Right ventricle myocardium superior (tissue), 1 donor: ENCODE measurements around the gene ADGRF4. TPM values are rescaled to one million over a fixed set of nuclear protein-coding genes. Genes with fewer than 3 reads are reported as not detected.
"Not testable (repeated sequence)": the region's sequence is repeated elsewhere in the genome, so short reads cannot be mapped to it uniquely, and the experiment has no call there.

Source experiments
- ATAC-seq: fragments of 200-7000 bp; cut with Tn5 transposase; one replicate; pipeline ENCODE4 v1.9.1; 2020; ENCODE audit warnings: mild to moderate bottlenecking; ENCODE audit not compliant: poor library complexity
- DNase-seq: peaks from one replicate; pipeline ENCODE4 v3.0.0-alpha.2; 2020
- intact Hi-C: fragments of 100-400 bp; cut with DNase I; formaldehyde crosslinking; loops from one replicate; pipeline ENCODE4 v1.11.2; 2022
- total RNA-seq: library from RNA; stranded (reverse); fragmentation: NEBNext Ultra II Directional; extraction: Animal tissue kit (Norgen Biotek cat#: 25700); gene quantifications from one replicate; pipeline ENCODE4 v1.2.1, GENCODE V29; 2021
- donor health status: DM: no; HTN: yes; CAD: no; lungs with severe emphysema.

ADGRF4 gene
- total RNA-seq, 1 donor from 2014 or later, result not detected

GRCh38 chr6:47727391-47727790, 29.0 kb downstream of the ADGRF4 start:
- no peak for DNase-seq
- intact Hi-C loops, result no loop called here
- no peak for ATAC-seq

GRCh38 chr6:47729019-47729418, 30.6 kb downstream of the ADGRF4 start:
- no peak for ATAC-seq
- DNase-seq, result no peak
- intact Hi-C loops, result no loop called here

GRCh38 chr6:47729457-47729856, 31.1 kb downstream of the ADGRF4 start:
- no peak for DNase-seq
- intact Hi-C loops, result no loop called here
- ATAC-seq, result peak; percentile 57

GRCh38 chr6:47733879-47734558, 35.6 kb downstream of the ADGRF4 start:
- ATAC-seq (no peak), DNase-seq (no peak)
- intact Hi-C loops, result loop anchor here (5.0 kb wide), 1 partner anchor 102 kb away; no protein-coding TSS in a partner anchor

GRCh38 chr6:47734831-47735481, 36.6 kb downstream of the ADGRF4 start:
- DNase-seq, result no peak
- intact Hi-C loops, result loop anchor here (5.0 kb wide), 1 partner anchor 103 kb away; no protein-coding TSS in a partner anchor
- ATAC-seq, result no peak

- no peak for ATAC-seq
- intact Hi-C loops, result no loop called here
These were observed 37.8 kb downstream of the ADGRF4 start for GRCh38 chr6:47736083-47736700.

GRCh38 chr6:47737406-47737805, 39.0 kb downstream of the ADGRF4 start:
- intact Hi-C loops, result no loop called here
- peak; percentile 50 for ATAC-seq
- DNase-seq, result no peak

More at GRCh38 chr6:47736083-47736700, 37.8 kb downstream of the ADGRF4 start:
- DNase-seq, result no peak

GRCh38 chr6:47740714-47741113, 42.3 kb downstream of the ADGRF4 start:
- intact Hi-C loops, result no loop called here
- no peak for ATAC-seq
- no peak for DNase-seq

GRCh38 chr6:47741807-47742206, 43.4 kb downstream of the ADGRF4 start:
- peak; percentile 98 for ATAC-seq
- intact Hi-C loops, result no loop called here
- no peak for DNase-seq

GRCh38 chr6:47743744-47744143, 45.4 kb downstream of the ADGRF4 start:
- intact Hi-C loops, result no loop called here
- no peak for DNase-seq
- no peak for ATAC-seq

- DNase-seq, ATAC-seq, intact Hi-C loops: not testable (repeated sequence)
These were observed 46.9 kb downstream of the ADGRF4 start for GRCh38 chr6:47745269-47745668.

- DNase-seq (no peak), ATAC-seq (no peak)
- intact Hi-C loops, result no loop called here
These were observed 51.4 kb downstream of the ADGRF4 start for GRCh38 chr6:47749757-47750156.

- DNase-seq (no peak), ATAC-seq (no peak)
- intact Hi-C loops, result no loop called here
These were observed 54.4 kb downstream of the ADGRF4 start for GRCh38 chr6:47752801-47753200.

- ATAC-seq (no peak), DNase-seq (no peak)
- intact Hi-C loops, result no loop called here
These were observed 61.0 kb downstream of the ADGRF4 start for GRCh38 chr6:47759364-47759763.

GRCh38 chr6:47762502-47762901, 64.1 kb downstream of the ADGRF4 start:
- intact Hi-C loops, result no loop called here
- DNase-seq (no peak), ATAC-seq (no peak)

- DNase-seq, result no peak
- intact Hi-C loops, result no loop called here
- no peak for ATAC-seq
These were observed 68.1 kb downstream of the ADGRF4 start for GRCh38 chr6:47766445-47766844.

- DNase-seq (no peak), ATAC-seq (no peak)
- intact Hi-C loops, result no loop called here
These were observed 68.7 kb downstream of the ADGRF4 start for GRCh38 chr6:47767102-47767501.

GRCh38 chr6:47769982-47770381, 71.6 kb downstream of the ADGRF4 start:
- intact Hi-C loops, result no loop called here
- DNase-seq (no peak), ATAC-seq (no peak)
